HG03066 (cell line): ENCODE results near the gene HOXC11.

Experiments used
- ATAC-seq: cut with Tn5 transposase; IDR thresholded peaks from one replicate; pipeline ENCODE4 v1.9.1; 2021; ENCODE audit warnings: low read depth; ENCODE audit not compliant: unreplicated experiment

Gene HOXC11

DNA sequence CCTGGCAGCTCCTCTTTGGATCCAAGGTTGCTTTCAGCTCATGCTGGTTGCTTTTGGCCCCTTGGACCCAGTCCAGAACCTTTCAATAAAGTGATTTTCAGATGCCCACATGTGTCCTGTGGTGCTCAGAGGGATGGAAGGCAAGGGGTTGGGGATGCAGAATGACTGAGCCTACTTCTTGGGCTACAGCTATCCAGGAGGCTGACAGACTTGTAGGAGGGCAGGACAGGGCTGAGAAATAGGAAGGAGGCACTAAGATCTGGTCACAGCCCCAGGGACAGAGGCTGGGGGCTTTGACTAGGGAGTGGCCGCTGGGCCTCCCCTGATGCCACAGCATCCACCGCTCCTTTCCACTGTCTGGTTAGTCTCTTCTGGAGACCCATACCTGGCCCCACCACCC is 1.2 kb upstream of the HOXC11 start:
- no peak for ATAC-seq

- no peak for ATAC-seq
These were observed 699 bp upstream of the HOXC11 start for GRCh38 chr12:53972152-53972702.

GRCh38 chr12:53973236-53974042 is 513 bp downstream of the HOXC11 start:
- ATAC-seq: no peak

GRCh38 chr12:53974084-53975063 is 1.4 kb downstream of the HOXC11 start, which contains the start of gene HOTAIR:
Gene HOTAIR (minus strand): TSS chr12:53974954.
- no peak for ATAC-seq

GRCh38 chr12:53975064-53975471 is 2.1 kb downstream of the HOXC11 start:
- ATAC-seq: no peak

- no peak for ATAC-seq
These were observed 2.7 kb downstream of the HOXC11 start for GRCh38 chr12:53975479-53976152.

GRCh38 chr12:53976172-53976822 is 3.4 kb downstream of the HOXC11 start:
- no peak for ATAC-seq

GRCh38 chr12:53976823-53977595 is 4.1 kb downstream of the HOXC11 start:
- ATAC-seq: no peak

GRCh38 chr12:53977596-53978445 is 4.9 kb downstream of the HOXC11 start:
- no peak for ATAC-seq

DNA sequence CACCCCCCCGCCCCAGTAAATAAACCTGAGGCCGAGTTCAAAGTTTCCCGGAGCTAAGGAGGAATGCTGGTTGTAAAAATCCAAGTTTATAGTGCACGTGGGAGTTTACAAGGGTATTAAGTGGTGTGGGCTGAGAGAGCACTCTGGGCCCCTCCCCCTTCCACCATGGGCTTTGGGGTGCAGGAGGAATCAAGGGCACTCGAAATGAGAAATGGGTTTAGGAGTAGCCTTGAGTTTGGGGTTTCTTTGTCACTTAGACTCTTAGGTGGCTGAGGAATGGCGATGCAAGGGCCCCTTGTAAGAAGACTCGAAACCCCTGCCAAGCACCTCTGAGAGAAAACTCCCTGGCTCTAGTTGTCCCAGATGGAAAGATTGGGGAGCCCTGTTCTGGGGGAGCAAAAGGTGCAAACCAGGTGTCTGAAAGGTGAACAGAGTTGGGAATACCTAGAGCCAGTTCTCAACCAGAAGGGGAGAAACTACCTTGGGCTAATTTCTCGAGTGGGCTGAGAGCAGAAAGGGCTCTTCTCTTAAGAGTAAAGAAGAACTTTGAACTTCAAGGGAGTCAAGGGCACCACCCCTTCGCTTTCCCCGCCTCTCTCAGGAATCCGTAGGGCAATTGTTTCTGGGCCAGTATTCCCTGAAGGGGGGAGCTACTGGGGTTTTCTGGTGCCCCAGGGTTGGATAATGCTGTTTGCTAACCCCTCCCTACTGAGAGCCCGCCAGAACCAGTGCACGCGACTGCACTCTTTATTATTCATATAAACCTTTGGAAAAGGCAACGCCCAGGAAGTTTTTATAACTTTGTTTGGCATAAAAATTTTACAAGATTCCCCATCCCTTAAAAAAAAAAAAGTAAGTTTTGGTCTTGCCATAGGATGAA is 5.8 kb downstream of the HOXC11 start:
- no peak for ATAC-seq

DNA sequence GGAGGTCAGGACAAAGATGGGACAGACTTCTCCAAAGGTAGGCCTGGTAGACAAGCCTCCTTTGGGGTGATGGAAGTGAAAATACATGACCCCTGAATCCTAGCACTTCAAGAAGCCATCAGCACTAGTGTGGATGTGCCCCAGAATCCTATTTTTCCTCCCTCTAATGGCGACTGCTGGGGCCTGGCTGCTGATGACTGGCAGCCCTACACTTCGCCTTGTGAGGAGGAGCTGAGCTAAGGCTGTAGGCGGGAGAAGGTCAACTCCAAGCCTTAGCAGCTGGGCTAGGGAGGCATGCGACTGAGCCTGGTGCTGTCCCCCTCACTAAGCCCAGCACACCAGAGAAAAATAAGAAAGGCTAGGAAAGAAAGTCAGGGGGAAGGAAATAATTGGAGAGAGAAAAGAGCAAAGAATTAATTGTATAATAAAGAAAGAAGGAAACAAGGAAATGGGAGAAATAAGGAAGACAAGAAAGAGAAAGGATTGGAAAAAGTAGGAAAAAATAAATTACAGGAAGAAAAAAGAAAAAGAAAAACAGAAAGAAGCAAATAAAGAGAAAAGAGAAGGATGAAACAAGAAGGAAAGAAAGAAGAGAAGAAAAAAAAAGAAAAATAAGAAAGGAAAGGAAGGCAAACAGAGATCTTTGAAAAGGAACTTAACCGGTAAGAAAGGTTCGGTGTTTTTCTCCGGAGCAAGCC is 7.3 kb downstream of the HOXC11 start:
- ATAC-seq: no peak

DNA sequence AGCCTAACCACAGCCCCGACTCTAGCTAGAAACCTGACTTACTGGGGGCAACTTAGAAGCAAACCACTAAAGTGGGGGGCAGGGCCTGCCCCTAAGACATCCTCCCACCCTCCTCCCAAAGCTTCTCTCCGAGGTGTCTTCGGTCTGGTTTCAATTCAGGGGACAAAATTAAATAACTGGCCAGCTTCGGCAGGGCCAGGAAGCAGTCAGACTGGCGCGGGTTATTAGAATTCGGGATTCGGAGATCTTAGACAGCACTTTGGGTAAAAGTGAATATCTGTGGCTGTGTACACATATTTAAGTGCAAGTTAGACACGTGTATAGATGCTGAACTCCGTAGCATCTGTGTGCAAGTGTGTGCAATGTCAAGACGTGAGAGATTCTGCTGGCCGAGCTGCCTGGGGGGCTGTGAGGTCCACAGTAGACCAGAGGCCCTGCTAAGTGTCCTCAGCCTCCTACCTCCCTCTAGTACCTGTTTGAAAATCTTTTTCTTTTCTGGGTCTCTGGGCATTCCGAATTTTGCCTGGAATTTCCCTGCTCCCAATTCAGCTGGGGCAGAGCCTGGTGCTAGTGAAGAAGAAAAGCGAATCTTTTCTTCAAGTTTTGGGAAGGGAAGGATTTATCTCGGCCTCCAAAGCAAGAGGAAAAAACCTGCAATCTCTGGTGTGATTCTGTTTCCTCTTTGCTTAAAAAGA is 8.0 kb downstream of the HOXC11 start:
- ATAC-seq: no peak

GRCh38 chr12:53981634-53982565 is 9.0 kb downstream of the HOXC11 start:
- ATAC-seq: no peak

GRCh38 chr12:53982648-53983567 is 10.0 kb downstream of the HOXC11 start:
- ATAC-seq: no peak
